Measurements from ENCODE around the gene CTBP1.

CTBP1 gene

DNA sequence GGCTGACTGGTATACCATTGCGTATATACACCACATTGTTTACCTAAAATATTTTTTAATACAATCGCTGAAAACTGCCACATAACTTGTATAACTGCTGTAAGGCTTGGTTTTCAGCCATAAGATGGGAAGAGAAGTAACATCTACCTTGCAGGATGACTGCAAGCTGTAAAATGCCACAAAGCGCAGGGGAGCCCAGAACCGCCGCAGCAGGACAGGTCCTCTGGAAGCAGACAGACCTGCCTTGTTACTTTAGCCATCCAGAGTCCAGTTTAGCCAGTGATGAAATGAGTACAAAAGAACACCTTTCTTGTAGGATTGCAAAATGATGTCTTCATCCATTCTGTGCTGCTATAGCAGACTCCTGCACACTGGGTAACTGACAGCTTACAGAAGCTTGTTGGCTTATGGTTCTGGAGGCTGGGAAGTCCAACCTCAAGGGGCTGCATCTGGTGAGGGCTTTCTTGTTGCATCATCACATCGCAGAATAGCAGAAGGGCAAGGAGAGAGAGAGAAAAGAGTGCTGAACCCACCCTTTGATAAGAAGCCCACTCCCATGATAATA is 4.1 kb upstream of the CTBP1 start:
- in situ Hi-C loops (cut with MboI; ENCODE audit: low pct_unique_long_range_greater_than_20kb, low sequenced_read_pairs, unreplicated experiment): loop anchor here (10.0 kb wide), 1 partner anchor 118 kb away; no protein-coding TSS in a partner anchor
- no peak for DNase-seq (ENCODE audit: low spot score)
- TF ChIP-seq, protein P1, sequence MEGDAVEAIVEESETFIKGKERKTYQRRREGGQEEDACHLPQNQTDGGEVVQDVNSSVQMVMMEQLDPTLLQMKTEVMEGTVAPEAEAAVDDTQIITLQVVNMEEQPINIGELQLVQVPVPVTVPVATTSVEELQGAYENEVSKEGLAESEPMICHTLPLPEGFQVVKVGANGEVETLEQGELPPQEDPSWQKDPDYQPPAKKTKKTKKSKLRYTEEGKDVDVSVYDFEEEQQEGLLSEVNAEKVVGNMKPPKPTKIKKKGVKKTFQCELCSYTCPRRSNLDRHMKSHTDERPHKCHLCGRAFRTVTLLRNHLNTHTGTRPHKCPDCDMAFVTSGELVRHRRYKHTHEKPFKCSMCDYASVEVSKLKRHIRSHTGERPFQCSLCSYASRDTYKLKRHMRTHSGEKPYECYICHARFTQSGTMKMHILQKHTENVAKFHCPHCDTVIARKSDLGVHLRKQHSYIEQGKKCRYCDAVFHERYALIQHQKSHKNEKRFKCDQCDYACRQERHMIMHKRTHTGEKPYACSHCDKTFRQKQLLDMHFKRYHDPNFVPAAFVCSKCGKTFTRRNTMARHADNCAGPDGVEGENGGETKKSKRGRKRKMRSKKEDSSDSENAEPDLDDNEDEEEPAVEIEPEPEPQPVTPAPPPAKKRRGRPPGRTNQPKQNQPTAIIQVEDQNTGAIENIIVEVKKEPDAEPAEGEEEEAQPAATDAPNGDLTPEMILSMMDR (IDR thresholded peaks at IDR 0.05; ENCODE audit: extremely low read depth, insufficient read depth, missing control alignments): no peak

DNA sequence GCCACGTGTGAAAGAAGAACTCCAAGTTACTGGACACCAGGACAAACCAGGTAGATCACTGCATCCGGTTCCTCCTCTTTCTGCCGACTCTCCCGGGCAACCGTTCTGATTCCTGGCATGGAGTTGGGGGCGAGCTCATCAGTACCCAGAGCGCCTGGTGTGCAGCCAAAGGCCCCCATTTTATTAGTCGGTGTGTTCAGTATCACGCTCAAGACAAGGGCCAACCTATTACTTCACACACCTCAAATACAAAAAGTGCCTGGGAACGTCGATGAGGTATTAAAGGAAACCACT is 2.8 kb upstream of the CTBP1 start:
- no peak for DNase-seq (ENCODE audit: low spot score)
- TF ChIP-seq, protein P1 (IDR thresholded peaks at IDR 0.05; ENCODE audit: extremely low read depth, insufficient read depth, missing control alignments): no peak
- in situ Hi-C loops (cut with MboI; ENCODE audit: low pct_unique_long_range_greater_than_20kb, low sequenced_read_pairs, unreplicated experiment): loop anchor here (10.0 kb wide), 1 partner anchor 117 kb away; no protein-coding TSS in a partner anchor

DNA sequence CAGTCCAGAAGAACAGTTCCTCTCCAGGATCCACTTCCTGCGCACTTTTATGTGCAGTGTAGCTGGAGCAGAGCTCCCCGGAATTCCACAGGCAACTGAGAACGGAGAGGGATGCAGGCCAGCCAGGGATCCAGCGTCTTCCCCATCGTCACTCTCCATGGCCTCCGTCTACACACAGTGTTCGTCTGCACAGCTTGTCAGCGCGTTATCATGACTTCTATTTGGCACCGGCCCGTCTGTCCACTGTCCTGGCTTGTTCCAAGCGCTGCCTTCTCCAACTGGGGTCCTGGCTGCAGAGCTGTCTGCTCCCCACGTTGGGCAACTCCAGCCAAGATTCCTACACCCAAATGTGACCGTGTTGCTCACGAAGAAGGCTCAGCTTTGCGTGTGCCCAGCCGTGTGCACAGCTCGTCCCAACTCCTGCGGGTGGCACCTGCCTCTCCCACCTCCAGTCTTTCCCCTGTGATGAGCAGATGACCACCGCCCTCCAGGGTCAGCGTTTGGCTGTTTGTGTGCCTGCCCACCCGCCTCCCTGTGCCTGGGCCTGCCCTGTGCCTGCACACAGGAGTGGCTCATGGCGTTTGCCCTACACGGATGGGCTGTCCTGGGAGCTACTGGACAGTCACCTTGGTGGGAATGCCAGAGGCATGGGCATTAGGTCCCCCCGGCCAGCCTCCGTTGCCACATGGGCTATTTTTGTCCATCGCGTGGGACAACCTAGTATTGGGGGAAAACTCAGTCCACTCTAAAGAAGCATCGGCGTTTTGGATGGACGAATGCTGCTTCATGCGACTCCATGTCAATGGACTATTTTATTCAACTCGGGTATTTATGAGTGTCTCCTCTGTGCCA is 2.2 kb upstream of the CTBP1 start:
- TF ChIP-seq, protein P1 (IDR thresholded peaks at IDR 0.05; ENCODE audit: extremely low read depth, insufficient read depth, missing control alignments): no peak
- in situ Hi-C loops (cut with MboI; ENCODE audit: low pct_unique_long_range_greater_than_20kb, low sequenced_read_pairs, unreplicated experiment): loop anchor here (10.0 kb wide), 1 partner anchor 116 kb away; no protein-coding TSS in a partner anchor
- DNase-seq (ENCODE audit: low spot score): no peak

DNA sequence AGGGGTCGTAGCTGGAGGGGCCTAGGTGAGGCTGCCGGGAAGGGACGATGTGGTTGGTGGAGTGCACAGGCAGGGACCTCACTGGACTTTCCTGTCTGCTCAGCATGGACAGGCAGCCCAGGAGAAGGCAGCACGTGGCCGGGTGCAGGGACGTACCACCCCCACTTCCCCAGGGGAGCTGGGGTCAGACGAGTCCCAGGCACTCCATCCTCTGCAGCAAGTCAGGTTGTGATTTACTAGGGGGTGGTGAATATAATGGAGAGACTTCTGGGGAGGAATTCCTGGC is 1.5 kb upstream of the CTBP1 start:
- DNase-seq (ENCODE audit: low spot score): peak; percentile 14
- TF ChIP-seq, protein P1 (IDR thresholded peaks at IDR 0.05; ENCODE audit: extremely low read depth, insufficient read depth, missing control alignments): no peak
- in situ Hi-C loops (cut with MboI; ENCODE audit: low pct_unique_long_range_greater_than_20kb, low sequenced_read_pairs, unreplicated experiment): loop anchor here (10.0 kb wide), 1 partner anchor 116 kb away; no protein-coding TSS in a partner anchor

DNA sequence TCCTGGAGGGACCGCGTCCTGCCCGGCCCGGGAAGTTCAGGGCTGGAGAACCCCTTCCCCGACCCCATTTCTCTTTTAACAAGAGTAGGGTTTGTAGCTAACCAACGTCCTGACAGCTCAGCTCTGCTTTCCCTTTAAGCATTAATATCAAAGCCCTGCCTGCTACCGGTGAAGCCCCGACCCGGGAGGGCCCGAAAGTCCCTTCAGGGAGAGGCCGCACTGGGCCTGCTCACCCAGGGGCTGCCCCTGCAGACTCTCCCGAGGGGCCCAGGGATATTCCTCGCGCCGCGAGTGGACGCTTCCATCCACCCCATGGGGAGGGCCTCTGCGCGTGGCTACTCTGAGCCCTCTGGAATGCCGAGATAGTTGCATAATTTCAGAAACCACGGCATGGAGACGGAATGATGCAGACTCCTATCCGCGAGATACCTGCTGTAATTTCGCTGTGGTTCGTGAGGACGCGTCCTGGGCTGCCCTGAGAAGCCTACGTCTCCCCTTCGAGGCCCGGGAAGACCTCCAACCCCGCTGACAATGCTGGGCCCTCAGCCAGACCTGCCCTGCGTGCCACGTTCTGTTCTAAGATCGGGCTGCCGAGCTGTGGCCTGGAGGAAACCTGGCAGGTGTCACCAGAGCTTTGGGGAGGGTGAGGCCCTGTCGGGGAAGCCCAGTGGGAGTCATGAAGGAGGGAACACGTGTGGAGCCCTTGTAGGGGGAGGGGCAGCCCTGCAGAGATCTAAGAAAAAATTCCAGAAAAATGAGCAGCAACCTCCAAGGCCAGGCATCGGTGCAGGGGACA is 999 bp upstream of the CTBP1 start:
- TF ChIP-seq, protein P1 (IDR thresholded peaks at IDR 0.05; ENCODE audit: extremely low read depth, insufficient read depth, missing control alignments): no peak
- in situ Hi-C loops (cut with MboI; ENCODE audit: low pct_unique_long_range_greater_than_20kb, low sequenced_read_pairs, unreplicated experiment): loop anchor here (10.0 kb wide), 1 partner anchor 115 kb away; no protein-coding TSS in a partner anchor
- peak; percentile 85 for DNase-seq (ENCODE audit: low spot score)

DNA sequence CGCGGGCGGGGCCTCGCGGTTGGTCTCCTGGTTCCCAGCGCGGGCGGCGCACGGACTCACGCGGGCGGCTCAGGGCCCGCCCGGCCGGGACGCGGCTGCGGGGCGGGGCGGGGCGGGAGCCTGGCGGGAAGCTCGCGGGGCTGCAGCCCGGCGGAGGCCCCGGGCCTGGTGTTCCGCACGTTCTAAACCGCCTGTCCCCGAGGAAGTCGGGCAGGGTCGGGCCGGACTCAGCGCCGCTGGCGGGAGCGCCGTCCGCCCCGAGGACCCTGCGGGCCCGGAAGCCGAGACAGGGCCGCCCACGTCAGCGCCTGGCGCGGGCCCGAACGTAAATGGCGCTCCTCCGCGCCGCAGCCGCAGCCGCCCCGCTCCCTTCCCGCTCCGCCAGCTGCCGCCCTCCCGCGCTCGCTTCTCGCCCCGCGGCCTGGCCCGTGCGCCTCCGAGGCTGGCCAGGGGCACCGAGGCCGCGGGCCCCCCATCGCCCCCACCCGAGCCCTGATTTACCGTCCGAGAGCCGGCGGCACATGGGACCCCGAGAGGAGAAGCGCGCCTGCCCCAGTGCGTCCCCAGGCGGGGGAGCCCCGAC is 309 bp upstream of the CTBP1 start:
- DNase-seq (ENCODE audit: low spot score): peak; percentile 94

More for the DNA sequence above, 309 bp upstream of the CTBP1 start:
- in situ Hi-C loops (cut with MboI; ENCODE audit: low pct_unique_long_range_greater_than_20kb, low sequenced_read_pairs, unreplicated experiment): no loop called here
- TF ChIP-seq, protein P1 (IDR thresholded peaks at IDR 0.05; ENCODE audit: extremely low read depth, insufficient read depth, missing control alignments): peak; percentile 6
